GM20000 (cell line): ENCODE data around the gene TNFRSF4.

Source experiments
- DNase-seq: peaks from one replicate; pipeline ENCODE4 v3.0.0; 2012; ENCODE audit warnings: low spot score
- CTCF ChIP-seq: IDR thresholded peaks from 2 replicates; pipeline ENCODE4 v1.5.1; 2012; ENCODE audit warnings: mild to moderate bottlenecking, control low read depth; ENCODE audit errors: extremely low read depth, missing control alignments

The TNFRSF4 gene

GRCh38 chr1:1243266-1243660 is 29.3 kb upstream of the TNFRSF4 start:
- no peak for TF ChIP-seq CTCF
- DNase-seq: no peak

- no peak for DNase-seq
- no peak for TF ChIP-seq CTCF
Observed at GRCh38 chr1:1242461-1243265, 28.7 kb upstream of the TNFRSF4 start.

GRCh38 chr1:1241588-1242219 is 27.8 kb upstream of the TNFRSF4 start:
- TF ChIP-seq CTCF: no peak
- DNase-seq: no peak

- TF ChIP-seq CTCF: no peak
- DNase-seq: no peak
Observed at GRCh38 chr1:1240822-1241587, 27.1 kb upstream of the TNFRSF4 start.

GRCh38 chr1:1240348-1240732 is 26.4 kb upstream of the TNFRSF4 start:
- TF ChIP-seq CTCF: no peak
- no peak for DNase-seq

GRCh38 chr1:1239614-1240347 is 25.8 kb upstream of the TNFRSF4 start:
- no peak for TF ChIP-seq CTCF
- DNase-seq: no peak
